GM19372 (cell line): ENCODE results near the gene NDUFS8.
"Not testable (repeated sequence)": the region's sequence is repeated elsewhere in the genome, so short reads cannot be mapped to it uniquely, and the experiment has no call there.

Experiments
- ATAC-seq: cut with Tn5 transposase; IDR thresholded peaks from one replicate; pipeline ENCODE4 v1.9.1; 2021; ENCODE audit warnings: mild to moderate bottlenecking, low read depth, moderate library complexity; ENCODE audit not compliant: unreplicated experiment

The NDUFS8 gene

GRCh38 chr11:68030318-68031143 is at the start of gene NDUFS8:
Gene NDUFS8, plus strand, starts transcription at chr11:68030681. Its CDS starts 1,471 bp downstream, at chr11:68032152.
- peak; percentile 97 for ATAC-seq

GRCh38 chr11:67981226-67981625 is 49.3 kb upstream of the NDUFS8 start:
- not testable (repeated sequence) for ATAC-seq

GRCh38 chr11:67982255-67982857 is 48.1 kb upstream of the NDUFS8 start:
- ATAC-seq, result not testable (repeated sequence)

GRCh38 chr11:67983951-67984350 is 46.5 kb upstream of the NDUFS8 start:
- no peak for ATAC-seq

GRCh38 chr11:67985302-67985701 is 45.2 kb upstream of the NDUFS8 start:
- ATAC-seq, result not testable (repeated sequence)

- ATAC-seq, result not testable (repeated sequence)
Measured at GRCh38 chr11:67990546-67991346, 39.7 kb upstream of the NDUFS8 start.

GRCh38 chr11:67991347-67992121 is 38.9 kb upstream of the NDUFS8 start:
- not testable (repeated sequence) for ATAC-seq

GRCh38 chr11:67993821-67994220 is 36.7 kb upstream of the NDUFS8 start:
- ATAC-seq, result not testable (repeated sequence)

GRCh38 chr11:67994387-67994786 is 36.1 kb upstream of the NDUFS8 start:
- ATAC-seq, result not testable (repeated sequence)

GRCh38 chr11:67995129-67995528 is 35.4 kb upstream of the NDUFS8 start:
- ATAC-seq, result not testable (repeated sequence)

- not testable (repeated sequence) for ATAC-seq
Measured at GRCh38 chr11:67995579-67995978, 34.9 kb upstream of the NDUFS8 start.

GRCh38 chr11:67996051-67996450 is 34.4 kb upstream of the NDUFS8 start:
- no peak for ATAC-seq

- ATAC-seq, result no peak
Measured at GRCh38 chr11:67996622-67997474, 33.6 kb upstream of the NDUFS8 start.

- no peak for ATAC-seq
Measured at GRCh38 chr11:67997475-67997921, 33.0 kb upstream of the NDUFS8 start.

- ATAC-seq, result no peak
Measured at GRCh38 chr11:67998150-67999045, 32.1 kb upstream of the NDUFS8 start.

GRCh38 chr11:67999201-67999629 is 31.3 kb upstream of the NDUFS8 start:
- ATAC-seq, result no peak

GRCh38 chr11:67999704-68000103 is 30.8 kb upstream of the NDUFS8 start:
- ATAC-seq, result no peak

GRCh38 chr11:68002575-68002937 is 27.9 kb upstream of the NDUFS8 start:
- ATAC-seq, result no peak
